GM23248 (cell line): ENCODE data around the gene BATF. TPM values are rescaled to one million over a fixed set of nuclear protein-coding genes. Genes with fewer than 3 reads are reported as not detected.

Experiments used
- DNase-seq: peaks from one replicate; pipeline ENCODE4 v3.0.0-alpha.2; 2015
- H2AFZ ChIP-seq: fragments of 200-600 bp; sonication (generic); 2 replicates; pipeline ENCODE4 v1.6.1; 2016; ENCODE audit warnings: antibody characterized with exemption
- H3F3A ChIP-seq: fragments of 200-600 bp; sonication (generic); 2 replicates; pipeline ENCODE4 v1.6.1; 2016; ENCODE audit warnings: mild to moderate bottlenecking, antibody characterized with exemption, mixed run types; ENCODE audit not compliant: insufficient read depth
- H3K27ac ChIP-seq: fragments of 200-600 bp; sonication (generic); 2 replicates; pipeline ENCODE4 v1.5.1; 2016; ENCODE audit warnings: mild to moderate bottlenecking
- H3K27me3 ChIP-seq: fragments of 200-600 bp; sonication (generic); replicated peaks from 2 replicates; pipeline ENCODE4 v1.6.1; 2016; ENCODE audit warnings: mild to moderate bottlenecking; ENCODE audit not compliant: insufficient read depth
- H3K36me3 ChIP-seq: fragments of 200-600 bp; sonication (generic); 2 replicates; pipeline ENCODE4 v1.6.1; 2016; ENCODE audit warnings: low read depth, mild to moderate bottlenecking
- H3K4me1 ChIP-seq: fragments of 200-600 bp; sonication (generic); 2 replicates; pipeline ENCODE4 v1.6.1; 2016; ENCODE audit warnings: mild to moderate bottlenecking; ENCODE audit not compliant: insufficient read depth
- H3K4me2 ChIP-seq: fragments of 200-600 bp; sonication (generic); one replicate; pipeline ENCODE4 v1.6.1; 2016; ENCODE audit warnings: mild to moderate bottlenecking; ENCODE audit not compliant: unreplicated experiment
- H3K4me3 ChIP-seq: fragments of 200-600 bp; sonication (generic); 2 replicates; pipeline ENCODE4 v1.5.1; 2016; ENCODE audit warnings: mild to moderate bottlenecking
- H3K79me2 ChIP-seq: fragments of 200-600 bp; sonication (generic); 2 replicates; pipeline ENCODE4 v1.6.1; 2016; ENCODE audit warnings: mild to moderate bottlenecking; ENCODE audit not compliant: insufficient read depth
- H3K9ac ChIP-seq: fragments of 200-600 bp; sonication (generic); 2 replicates; pipeline ENCODE4 v1.6.1; 2016; ENCODE audit warnings: mild to moderate bottlenecking
- H3K9me2 ChIP-seq: fragments of 200-600 bp; sonication (generic); 2 replicates; pipeline ENCODE4 v1.6.1; 2016; ENCODE audit warnings: mixed run types, mild to moderate bottlenecking, moderate library complexity; ENCODE audit not compliant: insufficient read depth
- H3K9me3 ChIP-seq: fragments of 200-600 bp; sonication (generic); one replicate; pipeline ENCODE4 v1.6.1; 2017; ENCODE audit warnings: low read depth
- H4K20me1 ChIP-seq: fragments of 200-600 bp; sonication (generic); 2 replicates; pipeline ENCODE4 v1.6.0; 2016; ENCODE audit not compliant: insufficient read depth
- EZH2 ChIP-seq: fragments of 200-600 bp; sonication (generic); IDR thresholded peaks from 2 replicates; pipeline ENCODE4 v1.6.1; 2018; ENCODE audit warnings: antibody characterized with exemption, mild to moderate bottlenecking; ENCODE audit not compliant: insufficient read depth, poor library complexity, severe bottlenecking
- EZH2phosphoT487 ChIP-seq: fragments of 200-600 bp; sonication (generic); IDR thresholded peaks from 2 replicates; pipeline ENCODE4 v1.6.1; 2018; ENCODE audit warnings: antibody characterized with exemption, moderate library complexity, mild to moderate bottlenecking, low read depth; ENCODE audit not compliant: insufficient read depth
- WGBS, 2 experiments: methylation state at CpG; one replicate each; pipeline ENCODE4 v1.1.6; 2015 to 2017; ENCODE audit warnings: low lambda C conversion rate in 2 of 2, low coverage in 1 of 2; ENCODE audit errors: missing lambda C conversion rate in 2 of 2; 5-methylcytosine and 5-hydroxymethylcytosine counted together
- in situ Hi-C: fragments of 300-500 bp; cut with MboI; formaldehyde crosslinking; loops from 2 replicates; pipeline ENCODE4 v1.15.0; 2020
- polyA plus RNA-seq: library from polyadenylated mRNA; unstranded; fragments of >200 nt; fragmentation: Nextera tagmentation; extraction: Ambion mirVana; gene quantifications from 2 replicates; pipeline ENCODE4 v1.2.1, GENCODE V29; 2016
- total RNA-seq: library from RNA; depleted of rRNA; stranded (reverse); fragments of >200 nt; shearing (Covaris generic); gene quantifications from 2 replicates; pipeline ENCODE4 v1.2.3, GENCODE V29; 2014

The BATF gene
- total and polyA plus RNA-seq, 2 experiments from 2014 or later, result not detected

DNA sequence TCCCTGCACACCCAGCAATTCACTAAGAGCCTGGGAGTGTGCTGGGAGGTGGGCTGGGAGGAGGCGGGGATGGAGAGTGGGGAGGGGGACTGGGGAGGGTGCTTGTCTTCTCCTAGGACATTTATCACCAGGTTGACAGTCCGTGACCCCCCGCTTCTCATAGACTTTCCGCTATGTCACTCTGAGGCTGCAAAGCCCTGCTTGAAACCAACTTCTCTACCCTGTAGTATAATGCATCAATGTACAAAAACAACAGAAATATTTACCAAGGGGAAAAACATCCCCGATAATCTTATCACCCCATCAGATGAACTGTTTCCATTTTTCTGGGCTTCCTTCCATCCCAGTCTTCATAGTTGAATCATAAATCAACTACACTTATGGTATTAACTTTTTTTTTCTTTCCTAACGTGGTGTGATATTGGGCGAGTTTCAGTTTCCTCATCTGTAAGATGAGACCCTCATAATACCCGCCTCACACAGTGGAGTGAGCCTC lies 28.6 kb upstream of the BATF start:
- in situ Hi-C loops, result no loop called here
- DNase-seq, result no peak

DNA sequence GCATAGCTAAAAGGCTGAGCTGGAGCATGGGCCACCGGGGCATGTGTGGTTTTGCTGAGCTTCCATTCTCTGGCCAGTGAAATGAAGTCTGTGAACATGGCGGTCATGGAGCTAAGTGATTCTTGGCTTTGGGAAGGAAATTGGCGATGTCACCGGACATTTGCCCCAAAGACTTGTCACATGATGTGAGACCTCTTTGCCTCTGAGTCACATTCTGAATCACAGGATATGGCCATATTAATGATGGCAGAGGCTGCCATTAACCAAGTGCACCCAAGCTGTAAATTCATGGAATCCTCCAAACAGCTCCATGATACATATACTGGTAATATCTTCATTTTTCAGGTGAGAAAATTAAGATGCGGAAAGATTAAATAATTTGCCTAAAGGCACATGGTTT lies 27.4 kb upstream of the BATF start:
- H3K4me3 ChIP-seq, result no peak overlapping the region
- H2AFZ ChIP-seq, result no peak overlapping the region
- H3K9me3 ChIP-seq, result no peaks in the 10 kb centered on the region
- H4K20me1 ChIP-seq, result no peaks in the 10 kb centered on the region
- DNase-seq, result peak; percentile 31
- 83 to 85% methylated on average over 5 of the region's 5 CpGs for WGBS, 2 experiments
- H3K9ac ChIP-seq, result no peak overlapping the region
- H3K79me2 ChIP-seq, result no peaks in the 10 kb centered on the region
- no peak overlapping the region for H3K27ac ChIP-seq
- no peaks in the 10 kb centered on the region for H3K27me3 ChIP-seq
- H3K4me1 ChIP-seq, result no peaks in the 10 kb centered on the region
- H3K36me3 ChIP-seq, result no peaks in the 10 kb centered on the region
- TF ChIP-seq EZH2 (no peak), EZH2phosphoT487 (no peak)
- in situ Hi-C loops, result no loop called here
- H3F3A ChIP-seq, result no peaks in the 10 kb centered on the region
- H3K4me2 ChIP-seq, result no peak overlapping the region
- H3K9me2 ChIP-seq, result no peaks in the 10 kb centered on the region

More for the DNA sequence above, 28.6 kb upstream of the BATF start:
- Histone ChIP-seq H2AFZ (no peak overlapping the region), H3K4me2 (no peak overlapping the region), H3K36me3 (no peaks in the 10 kb centered on the region), H3K4me3 (no peak overlapping the region), H3K27ac (no peak overlapping the region), H3K4me1 (no peaks in the 10 kb centered on the region), H3K79me2 (no peaks in the 10 kb centered on the region), H3K27me3 (no peaks in the 10 kb centered on the region), H3K9me2 (no peaks in the 10 kb centered on the region), H3K9me3 (no peaks in the 10 kb centered on the region), H3K9ac (no peak overlapping the region), H4K20me1 (no peaks in the 10 kb centered on the region), H3F3A (no peaks in the 10 kb centered on the region)
- 55 to 67% methylated on average over 6 to 8 of the region's 8 CpGs for WGBS, 2 experiments
- TF ChIP-seq EZH2, result no peak
- no peak for TF ChIP-seq EZH2phosphoT487

- no peaks in the 10 kb centered on the region for H3K9me3 ChIP-seq
- WGBS, 2 experiments, result 74 to 79% methylated on average over 3 of the region's 3 CpGs
- H2AFZ ChIP-seq, result no peak overlapping the region
- H3K36me3 ChIP-seq, result no peaks in the 10 kb centered on the region
- no peak for DNase-seq
- no peak for TF ChIP-seq EZH2
- no peak for TF ChIP-seq EZH2phosphoT487
- H3F3A ChIP-seq, result no peaks in the 10 kb centered on the region
- H3K4me2 ChIP-seq, result no peak overlapping the region
- H3K79me2 ChIP-seq, result no peaks in the 10 kb centered on the region
- H3K9me2 ChIP-seq, result no peaks in the 10 kb centered on the region
- no peak overlapping the region for H3K4me3 ChIP-seq
- no peak overlapping the region for H3K9ac ChIP-seq
- H3K27ac ChIP-seq, result no peak overlapping the region
- in situ Hi-C loops, result no loop called here
- no peaks in the 10 kb centered on the region for H3K4me1 ChIP-seq
- H3K27me3 ChIP-seq, result no peaks in the 10 kb centered on the region
- H4K20me1 ChIP-seq, result no peaks in the 10 kb centered on the region
Observed at GRCh38 chr14:75495399-75495798, 26.9 kb upstream of the BATF start.

GRCh38 chr14:75495882-75496281 lies 26.4 kb upstream of the BATF start:
- H3K9ac ChIP-seq, result no peak overlapping the region
- no peaks in the 10 kb centered on the region for H3K9me3 ChIP-seq
- H3K4me2 ChIP-seq, result no peak overlapping the region
- H3F3A ChIP-seq, result no peaks in the 10 kb centered on the region
- no peaks in the 10 kb centered on the region for H3K4me1 ChIP-seq
- no peak overlapping the region for H3K27ac ChIP-seq
- in situ Hi-C loops, result no loop called here
- H3K36me3 ChIP-seq, result no peaks in the 10 kb centered on the region
- H2AFZ ChIP-seq, result no peak overlapping the region
- no peak for DNase-seq
- H3K27me3 ChIP-seq, result no peaks in the 10 kb centered on the region
- no peak overlapping the region for H3K4me3 ChIP-seq
- no peaks in the 10 kb centered on the region for H3K79me2 ChIP-seq
- no peak for TF ChIP-seq EZH2
- no peak for TF ChIP-seq EZH2phosphoT487
- no peaks in the 10 kb centered on the region for H4K20me1 ChIP-seq
- no peaks in the 10 kb centered on the region for H3K9me2 ChIP-seq
- 69 to 74% methylated on average over 5 of the region's 5 CpGs for WGBS, 2 experiments

DNA sequence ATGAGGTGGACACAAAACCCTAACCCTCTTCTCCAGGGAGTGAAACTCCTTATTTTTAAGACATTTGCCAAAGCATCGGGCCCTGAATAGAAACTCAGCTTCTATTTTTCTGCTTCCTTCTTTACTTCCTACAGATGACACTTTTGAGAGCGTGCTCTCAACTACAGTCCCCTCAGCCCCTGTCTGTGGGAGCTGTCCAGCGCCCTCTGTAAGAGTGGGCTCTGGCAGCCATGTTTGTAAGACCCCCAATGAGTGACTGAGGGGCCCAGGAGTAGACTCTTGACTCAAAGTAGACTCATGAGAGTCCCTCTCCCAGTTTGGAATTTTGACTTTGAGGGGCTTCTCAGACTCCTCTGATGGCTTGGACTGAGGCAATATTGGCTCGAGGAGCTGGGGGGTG lies 25.5 kb upstream of the BATF start:
- in situ Hi-C loops, result no loop called here
- DNase-seq, result no peak
- Histone ChIP-seq H3K9ac (no peak overlapping the region), H2AFZ (no peak overlapping the region), H3K27ac (no peak overlapping the region), H3F3A (no peaks in the 10 kb centered on the region), H3K27me3 (no peaks in the 10 kb centered on the region), H3K4me3 (no peak overlapping the region), H3K79me2 (no peaks in the 10 kb centered on the region), H3K4me2 (no peak overlapping the region), H4K20me1 (no peaks in the 10 kb centered on the region), H3K9me2 (no peaks in the 10 kb centered on the region), H3K36me3 (no peaks in the 10 kb centered on the region), H3K4me1 (no peaks in the 10 kb centered on the region), H3K9me3 (no peaks in the 10 kb centered on the region)
- 87 to 91% methylated on average over 4 of the region's 4 CpGs for WGBS, 2 experiments
- TF ChIP-seq EZH2, result no peak
- no peak for TF ChIP-seq EZH2phosphoT487
